ENCODE data around the gene COG2. TPM values are rescaled to one million over a fixed set of nuclear protein-coding genes. Genes with fewer than 3 reads are reported as not detected.
A peak's percentile ranks its signal among the peaks of the same experiment; 100 is the strongest.

Gene COG2
- total RNA-seq, 2 donors from 2014 or later, result 45.3 to 53.5 TPM

DNA sequence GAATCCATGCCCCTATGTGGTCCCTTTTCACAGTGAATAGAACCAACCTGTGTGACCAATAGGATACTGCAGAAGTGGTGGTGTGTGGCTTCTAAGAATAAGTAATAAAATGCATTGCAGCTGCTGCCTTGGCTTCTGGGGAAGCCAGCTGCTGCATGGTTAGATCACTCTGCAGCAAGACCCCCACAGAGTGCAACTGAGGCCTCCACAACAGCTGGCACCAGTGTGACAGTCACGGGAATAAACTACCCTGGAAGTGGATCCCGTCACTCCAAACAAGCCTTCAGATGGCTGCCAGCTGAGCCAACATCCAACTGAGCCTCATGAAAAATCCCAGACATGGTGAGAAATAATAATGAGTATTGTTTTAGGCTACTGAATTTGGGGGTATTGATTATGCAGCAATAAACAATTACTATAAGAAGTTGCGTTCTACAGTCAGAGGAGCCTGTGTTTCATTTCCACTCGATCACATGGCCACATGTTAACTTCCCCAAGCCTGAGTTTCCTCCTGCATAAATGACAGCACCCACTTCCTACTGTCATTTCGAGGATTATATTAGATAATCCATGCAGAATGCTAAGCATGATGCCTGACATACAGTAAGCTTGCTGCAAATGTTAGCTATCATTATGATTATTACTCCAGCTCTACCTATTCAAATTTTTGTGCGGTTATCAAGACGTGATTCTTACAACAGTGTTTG, 20.8 kb upstream of the COG2 start:
- DNase-seq (no peak), ATAC-seq (no peak)
- intact Hi-C loops (cut with DNase I, micrococcal nuclease), result no loop called here

DNA sequence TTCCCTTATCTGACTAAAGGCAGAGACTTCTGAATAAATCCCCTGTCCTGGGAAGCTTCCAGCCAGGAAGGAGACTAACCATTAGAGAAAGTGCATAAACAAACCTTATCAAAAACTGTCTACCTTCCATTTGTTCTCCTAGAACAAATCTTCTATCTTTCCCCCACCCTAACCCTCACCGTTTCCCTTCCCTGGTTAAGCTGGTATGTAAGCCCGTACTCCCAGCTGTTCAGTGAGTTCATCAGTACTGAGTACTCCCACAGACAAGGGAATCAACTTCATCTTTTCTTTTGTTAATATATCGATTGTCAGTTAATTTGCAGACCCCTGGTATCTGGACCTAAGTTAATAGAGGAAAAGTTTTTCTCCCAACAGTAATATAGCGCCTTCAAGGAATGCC, 20.1 kb upstream of the COG2 start:
- intact Hi-C loops (cut with DNase I, micrococcal nuclease), result no loop called here
- ATAC-seq (no peak), DNase-seq (no peak)

DNA sequence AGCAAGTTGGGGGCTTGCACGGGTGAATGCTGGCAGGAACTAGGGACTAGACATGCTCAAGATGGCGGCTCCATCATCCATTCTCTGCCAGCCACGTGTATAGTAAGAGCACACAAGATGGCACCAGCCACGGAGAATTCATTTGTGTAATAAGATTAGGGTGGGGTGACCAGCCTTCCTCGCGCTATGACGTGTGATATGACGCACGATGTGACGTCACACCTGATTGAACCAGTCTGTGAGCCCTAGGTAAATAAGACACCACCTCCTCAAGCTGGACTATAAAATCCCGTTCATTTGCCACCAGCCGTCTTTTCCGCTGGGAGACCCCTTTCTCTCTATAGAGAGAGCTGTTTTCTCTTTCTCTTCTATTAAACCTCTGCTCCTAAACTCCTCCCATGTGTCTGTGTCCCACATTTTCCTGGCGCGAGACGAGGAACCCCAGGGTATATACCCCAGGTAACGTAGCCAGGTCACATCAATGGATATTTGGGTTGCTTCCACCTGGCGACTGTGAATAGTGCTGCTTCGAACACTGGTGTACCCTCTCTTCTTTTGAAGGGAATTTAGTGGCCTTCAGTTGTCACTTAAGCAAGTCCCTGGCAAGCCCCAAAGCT, 18.1 kb upstream of the COG2 start:
- no peak for DNase-seq
- ATAC-seq, result no peak
- intact Hi-C loops (cut with DNase I, micrococcal nuclease), result no loop called here

DNA sequence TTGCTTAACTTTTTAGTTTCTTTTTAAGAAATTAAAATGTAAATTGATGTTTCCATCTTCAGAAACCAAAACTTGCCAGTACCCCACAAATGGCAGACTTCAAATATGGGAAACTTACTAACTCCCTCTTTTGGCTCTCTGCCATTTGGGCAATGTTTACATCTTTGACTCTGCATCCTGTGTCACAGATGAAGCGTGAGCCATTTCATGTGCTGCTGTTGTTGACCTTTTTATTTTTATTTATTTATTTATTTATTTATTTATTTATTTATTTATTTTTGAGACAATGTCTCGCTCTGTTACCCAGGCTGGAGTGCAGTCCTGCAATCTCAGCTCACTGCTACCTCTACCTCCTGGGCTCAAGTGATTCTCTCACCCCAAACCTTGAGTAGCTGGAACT, 16.0 kb upstream of the COG2 start:
- ATAC-seq, result no peak
- intact Hi-C loops (cut with DNase I, micrococcal nuclease), result no loop called here
- DNase-seq, result no peak

DNA sequence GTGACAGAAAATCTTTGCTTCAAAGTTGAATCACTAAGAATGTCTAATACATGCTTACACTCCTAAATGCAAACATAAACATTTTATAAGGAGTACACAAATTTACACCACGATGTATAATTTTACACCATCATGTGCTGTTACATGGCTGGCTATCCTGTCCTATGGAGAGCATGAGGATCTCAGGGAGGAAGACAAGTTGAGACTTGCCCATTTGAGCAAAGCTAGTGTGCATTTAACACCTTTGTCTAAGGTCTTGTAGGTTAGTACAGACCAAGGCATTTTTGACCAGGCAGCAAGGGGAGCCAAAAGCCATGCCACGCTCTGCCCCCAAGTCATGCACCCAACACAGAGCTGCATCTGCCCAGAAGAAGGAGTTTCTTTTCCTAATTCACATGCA, 14.5 kb upstream of the COG2 start:
- intact Hi-C loops (cut with DNase I, micrococcal nuclease), result no loop called here
- no peak for DNase-seq
- ATAC-seq, result no peak

DNA sequence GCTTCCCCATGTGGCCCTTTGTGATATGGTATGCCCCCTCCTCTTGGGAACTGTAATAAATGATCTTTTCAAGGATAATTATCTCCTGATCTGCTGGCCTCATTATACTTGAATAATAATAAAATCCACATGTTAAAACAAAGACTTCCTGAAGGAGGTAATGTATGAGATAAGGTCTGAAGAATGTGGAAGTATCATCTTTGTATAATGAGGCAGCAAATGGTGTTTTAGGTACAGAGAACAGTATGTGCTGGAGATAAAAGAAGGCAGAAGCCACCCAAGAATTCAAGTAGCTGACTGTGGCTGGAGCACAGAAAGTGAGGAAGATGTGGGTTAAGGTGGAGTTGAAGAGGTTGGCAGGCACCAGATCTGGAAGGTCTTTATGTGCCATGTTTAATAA, 12.8 kb upstream of the COG2 start:
- no peak for ATAC-seq
- intact Hi-C loops (cut with DNase I, micrococcal nuclease), result no loop called here
- DNase-seq, result no peak

DNA sequence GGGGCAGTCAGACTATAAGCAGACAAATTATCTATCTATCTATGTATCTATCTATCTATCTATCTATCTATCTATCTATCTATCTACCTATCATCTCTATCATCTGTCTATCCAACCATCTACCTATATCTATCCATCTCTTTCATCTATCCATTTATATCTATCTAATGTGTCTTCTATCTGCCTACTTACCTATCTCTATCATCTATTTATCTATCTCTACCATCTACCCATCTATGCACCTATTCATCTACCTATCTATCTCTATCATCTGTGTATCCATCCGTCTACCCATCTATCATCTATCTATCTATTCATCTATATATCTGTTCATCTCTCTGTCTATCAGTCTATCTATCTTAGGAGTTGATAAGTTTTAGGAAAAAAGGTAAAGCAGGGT, 10.8 kb upstream of the COG2 start:
- ATAC-seq (no peak), DNase-seq (no peak)
- intact Hi-C loops (cut with DNase I, micrococcal nuclease), result no loop called here

DNA sequence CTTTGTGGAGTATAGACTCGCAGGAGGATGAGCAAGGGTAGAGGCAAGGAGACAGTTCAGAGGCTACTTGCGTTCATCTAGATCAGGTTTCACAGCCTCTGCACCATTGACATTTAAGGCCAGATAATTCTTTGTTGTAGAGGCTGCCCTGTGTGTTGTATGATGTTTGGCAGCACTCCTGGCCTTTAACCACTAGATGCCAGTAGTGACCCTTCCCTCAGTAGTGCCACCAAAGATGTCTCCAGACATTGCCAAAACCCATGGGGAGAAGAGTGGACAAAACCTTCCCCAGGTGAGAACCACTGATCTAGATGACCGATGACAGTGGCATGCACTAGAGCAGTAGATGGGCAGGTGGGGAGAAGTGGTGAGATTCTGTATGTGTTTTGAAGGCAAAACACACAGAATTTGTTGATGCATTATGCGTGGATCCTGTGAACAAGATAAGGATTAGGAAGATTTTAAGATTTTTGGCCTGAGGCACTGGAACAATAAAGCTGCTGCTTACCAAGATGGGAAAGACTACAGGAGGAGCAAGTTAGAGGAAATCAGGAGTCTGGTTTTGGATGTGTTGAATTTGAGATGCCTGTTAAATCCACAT, 9.9 kb upstream of the COG2 start:
- ATAC-seq (peak; percentile 94), DNase-seq (peak in 1 of 2 donors; percentile 18)
- intact Hi-C loops (cut with DNase I, micrococcal nuclease), result no loop called here

DNA sequence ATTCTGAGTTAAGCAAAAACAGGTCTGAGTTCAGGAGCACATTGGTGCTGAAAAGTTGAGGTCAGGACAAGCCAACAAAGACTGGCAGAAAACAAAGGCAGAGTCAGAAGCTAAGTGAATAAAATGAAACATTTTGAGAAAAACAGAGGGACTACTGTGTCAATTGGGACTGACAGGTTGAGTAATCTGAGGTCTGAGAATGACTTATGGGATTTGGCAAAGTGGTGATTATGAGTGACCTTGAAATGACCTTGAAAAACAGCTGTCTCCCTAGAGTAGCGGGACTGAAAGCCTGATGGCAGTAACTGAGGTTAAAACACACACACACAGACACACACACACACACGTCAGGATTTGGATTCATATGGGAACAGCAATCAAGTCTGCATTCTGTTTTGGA, 8.8 kb upstream of the COG2 start:
- ATAC-seq (no peak), DNase-seq (no peak)
- intact Hi-C loops (cut with DNase I, micrococcal nuclease), result no loop called here

DNA sequence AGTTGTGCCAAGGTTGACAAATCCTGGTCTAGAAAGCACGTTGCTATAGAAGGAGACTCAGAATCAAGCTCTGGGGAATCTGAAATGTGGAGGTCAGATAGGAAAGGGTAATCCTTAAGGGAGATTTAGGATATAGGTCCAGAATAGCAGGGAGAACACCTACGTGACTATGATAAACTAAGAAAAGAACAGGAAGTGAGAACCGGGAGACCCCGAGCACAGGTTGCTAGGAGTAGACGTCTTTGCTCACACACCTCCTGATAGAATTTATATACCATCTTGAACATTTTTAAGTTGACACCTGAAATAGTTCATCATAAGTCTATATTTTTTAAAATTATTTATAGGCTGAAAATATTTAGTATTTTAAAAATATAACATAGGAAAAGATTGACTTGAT, 7.9 kb upstream of the COG2 start:
- ATAC-seq (no peak), DNase-seq (no peak)
- intact Hi-C loops (cut with DNase I, micrococcal nuclease), result no loop called here

DNA sequence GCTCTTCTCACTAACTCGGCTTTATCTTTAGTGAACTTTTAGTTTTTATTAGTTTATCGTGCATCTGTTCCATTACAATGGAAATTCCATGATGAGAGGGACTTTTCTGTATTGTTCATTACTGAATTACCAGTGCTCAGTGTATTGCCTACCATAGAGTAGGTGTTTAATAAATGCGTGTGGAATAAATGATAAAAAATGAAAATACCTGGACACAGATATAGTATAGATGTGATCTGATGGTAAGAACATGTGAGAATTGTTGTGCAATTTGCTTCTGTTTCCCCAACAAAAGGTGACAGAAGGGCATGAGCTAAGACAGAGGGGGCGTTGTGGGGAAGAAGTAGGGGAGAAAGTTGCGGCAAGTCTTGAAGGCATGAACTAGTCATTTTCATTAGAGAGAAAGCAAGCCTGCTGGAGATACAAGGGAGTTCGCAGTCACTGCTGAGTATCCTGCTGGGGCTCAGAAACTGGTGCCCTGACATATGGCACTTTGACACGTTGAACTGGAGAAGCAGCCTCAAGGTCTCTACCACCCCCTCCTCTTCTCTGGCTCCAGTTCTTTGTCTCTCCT, 5.6 kb upstream of the COG2 start:
- ATAC-seq (no peak), DNase-seq (no peak)
- intact Hi-C loops (cut with DNase I, micrococcal nuclease), result no loop called here

DNA sequence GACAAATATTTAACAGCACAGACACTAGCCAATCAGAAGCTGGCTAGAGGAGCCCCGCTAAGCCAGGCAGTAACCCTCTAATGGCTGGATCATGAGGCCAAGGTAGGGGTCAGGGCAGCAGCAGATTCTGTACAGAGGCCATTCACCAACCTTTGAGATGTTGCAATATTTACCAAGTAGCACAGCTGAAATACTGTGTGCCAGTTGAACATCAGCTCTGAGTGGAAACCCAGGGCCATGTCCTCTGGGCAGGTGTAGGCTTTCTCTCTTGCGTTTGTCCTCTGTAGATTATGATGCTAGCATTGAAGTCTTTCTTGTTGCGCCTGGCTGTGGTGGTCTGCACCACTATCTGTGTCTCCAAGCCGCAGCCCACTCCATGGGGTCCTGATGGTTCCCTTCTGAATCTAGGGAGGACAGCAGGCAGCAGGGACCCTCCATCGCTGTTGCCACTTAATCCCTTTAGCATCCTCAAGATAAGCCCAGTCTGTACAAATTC, 2.5 kb upstream of the COG2 start:
- intact Hi-C loops (cut with DNase I, micrococcal nuclease), result loop anchor here in 1 of 2 donors (10.0 kb wide), 1 partner anchor 115 kb away; no protein-coding TSS in a partner anchor
- no peak for ATAC-seq

DNA sequence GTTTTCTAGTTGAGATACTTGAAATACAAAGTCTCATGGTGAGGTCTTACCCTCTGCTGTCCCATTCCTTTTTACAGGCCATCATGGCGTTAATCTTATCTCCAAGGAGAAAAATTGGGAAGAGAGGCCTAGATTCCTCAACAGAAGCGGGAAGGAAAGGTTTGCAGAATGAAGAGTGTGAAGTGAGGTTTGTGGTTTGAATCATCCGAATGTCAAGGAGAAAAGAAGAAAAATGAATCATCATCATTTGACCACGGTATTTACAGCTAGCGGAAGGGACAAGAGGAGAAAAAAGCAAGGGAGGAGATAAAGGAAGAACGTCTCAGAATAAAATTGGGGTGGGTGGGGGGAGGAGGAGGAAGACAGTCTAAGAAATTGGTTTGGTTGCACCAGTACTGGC, 935 bp upstream of the COG2 start:
- intact Hi-C loops (cut with DNase I, micrococcal nuclease), result loop anchor here in 1 of 2 donors (10.0 kb wide), 1 partner anchor 113 kb away; no protein-coding TSS in a partner anchor
- ATAC-seq, result no peak
- no peak for DNase-seq

More for the DNA sequence above, 2.5 kb upstream of the COG2 start:
- no peak for DNase-seq

DNA sequence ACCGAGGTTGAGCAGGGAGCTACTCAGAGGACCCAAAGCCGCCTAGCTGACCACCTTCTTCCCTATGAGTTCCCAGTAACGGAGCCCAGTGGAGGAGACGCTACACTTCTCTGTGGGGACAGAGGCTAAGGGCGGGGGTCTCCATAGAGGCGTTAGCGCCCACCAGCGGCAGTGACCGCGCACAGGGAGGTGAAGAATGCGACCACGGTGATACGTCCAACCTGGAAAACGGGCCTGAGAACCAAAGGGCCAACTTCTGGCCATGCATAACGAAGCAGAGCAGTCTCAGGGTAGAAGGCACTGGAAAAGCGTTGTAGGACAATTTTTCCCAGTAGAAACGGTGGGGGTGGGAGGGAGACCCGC, 400 bp upstream of the COG2 start:
- intact Hi-C loops (cut with DNase I, micrococcal nuclease), result loop anchor here in 1 of 2 donors (10.0 kb wide), 1 partner anchor 113 kb away; no protein-coding TSS in a partner anchor
- peak in 1 of 2 donors; percentile 30 for DNase-seq
- ATAC-seq, result no peak

DNA sequence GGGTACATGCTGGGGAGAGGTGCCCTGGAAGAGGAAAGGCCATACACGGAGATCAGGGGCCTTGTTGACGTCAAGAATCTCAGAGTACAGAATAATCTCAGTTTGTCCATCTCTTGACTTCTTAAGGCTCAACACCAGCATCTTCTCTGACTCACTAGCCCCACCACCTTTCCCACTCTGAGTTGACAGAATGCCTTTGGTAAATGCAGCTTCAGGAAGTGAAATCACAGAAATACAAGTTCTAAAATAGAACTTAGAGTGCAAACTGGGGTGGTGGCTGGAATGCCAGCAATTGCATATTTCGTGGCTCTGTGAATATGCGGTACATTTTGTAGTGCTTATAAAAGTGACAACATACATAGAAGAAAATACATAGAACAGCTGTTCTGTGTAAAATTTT, 1.6 kb downstream of the COG2 start:
- ATAC-seq (peak; percentile 38), DNase-seq (peak in 1 of 2 donors; percentile 28)

DNA sequence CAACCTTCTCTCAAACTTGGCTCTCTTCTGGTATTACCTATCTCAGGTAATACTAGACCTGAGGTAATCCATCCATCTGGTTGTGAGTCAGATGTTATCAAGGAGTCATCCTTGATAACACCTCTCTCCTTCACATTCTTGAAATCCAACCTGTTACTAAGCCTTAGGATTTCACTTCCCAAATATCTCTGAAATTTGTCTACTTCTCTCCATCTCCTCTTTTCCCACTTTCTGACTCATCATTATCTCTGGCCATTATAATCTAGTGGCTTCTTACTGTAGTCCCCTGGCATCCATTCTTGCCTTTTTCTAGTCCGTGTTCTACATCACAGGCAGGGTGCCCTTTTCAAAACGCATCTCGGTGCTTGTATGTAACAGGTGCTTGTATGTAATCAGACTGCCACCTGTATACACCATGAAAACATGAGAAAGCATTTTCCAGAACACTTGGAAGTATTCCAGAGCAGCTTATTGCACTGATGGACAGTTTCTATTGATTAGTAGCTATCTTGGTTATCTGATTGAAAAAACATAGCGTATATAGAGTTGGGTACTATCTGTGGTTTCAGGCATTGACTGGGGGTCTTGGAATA, 4.5 kb downstream of the COG2 start:
- DNase-seq (no peak), ATAC-seq (no peak)
- intact Hi-C loops (cut with DNase I, micrococcal nuclease), result loop anchor here in 1 of 2 donors (10.0 kb wide), 1 partner anchor 108 kb away; no protein-coding TSS in a partner anchor

More for the DNA sequence above, 1.6 kb downstream of the COG2 start:
- intact Hi-C loops (cut with DNase I, micrococcal nuclease), result loop anchor here in 1 of 2 donors (10.0 kb wide), 1 partner anchor 111 kb away; no protein-coding TSS in a partner anchor

DNA sequence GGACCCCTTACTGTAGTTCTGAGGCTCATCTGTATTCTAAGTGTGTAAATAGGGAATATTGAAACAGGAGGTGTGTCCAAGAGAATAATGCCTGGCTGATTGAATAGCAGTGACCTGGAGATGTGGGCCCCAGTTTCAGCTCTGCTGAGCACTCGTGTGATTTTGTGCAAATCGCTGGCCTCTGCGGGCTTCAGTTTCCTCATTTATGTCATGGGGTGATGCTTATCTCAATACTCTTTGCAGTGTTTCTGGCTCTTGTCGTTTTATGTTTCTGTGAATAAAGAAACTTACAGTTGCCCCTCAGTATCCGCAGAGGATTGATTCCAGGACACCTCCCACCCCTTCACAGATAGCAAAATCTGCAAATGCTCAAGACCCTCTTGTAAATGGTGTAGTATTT, 5.0 kb downstream of the COG2 start:
- intact Hi-C loops (cut with DNase I, micrococcal nuclease), result loop anchor here in 1 of 2 donors (10.0 kb wide), 1 partner anchor 107 kb away; no protein-coding TSS in a partner anchor
- no peak for ATAC-seq
- no peak for DNase-seq

DNA sequence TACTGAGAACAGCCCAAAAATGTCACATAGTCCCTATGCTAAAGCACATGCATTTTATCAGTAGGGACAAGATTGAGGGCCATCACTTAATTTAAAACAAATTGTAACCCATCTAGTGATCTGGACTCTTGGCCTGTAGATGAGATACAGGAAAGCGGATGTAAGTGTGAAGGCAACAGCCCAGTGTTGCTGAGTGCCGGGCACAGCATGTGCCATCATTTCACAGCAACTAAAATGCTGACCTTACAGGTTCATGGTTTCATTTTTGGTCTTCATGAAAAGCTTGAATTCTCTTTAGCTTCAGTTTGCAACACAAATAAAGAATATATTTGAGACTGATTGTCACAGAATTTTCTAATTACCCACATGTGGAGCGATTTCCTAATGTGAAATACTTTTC, 5.8 kb downstream of the COG2 start:
- DNase-seq (no peak), ATAC-seq (no peak)
- intact Hi-C loops (cut with DNase I, micrococcal nuclease), result loop anchor here in 1 of 2 donors (10.0 kb wide), 1 partner anchor 107 kb away; no protein-coding TSS in a partner anchor

DNA sequence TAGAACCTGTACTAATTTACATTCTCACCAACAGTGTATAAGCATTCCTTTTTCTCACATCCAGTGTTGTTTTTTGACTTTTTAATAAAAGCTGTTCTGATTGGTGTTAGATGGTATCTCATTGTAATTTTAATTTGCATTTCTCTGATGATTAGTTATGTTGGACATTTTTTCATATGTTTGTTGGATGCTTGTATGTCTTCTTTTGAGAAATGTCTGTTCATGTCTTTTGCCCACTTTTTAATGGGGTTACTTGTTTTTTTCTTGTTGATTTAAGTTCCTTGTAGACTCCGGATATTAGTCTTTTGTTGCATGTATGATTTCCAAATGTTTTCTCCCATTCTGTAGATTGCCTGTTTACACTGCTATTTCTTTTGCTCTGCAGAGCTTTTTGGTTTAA, 8.0 kb downstream of the COG2 start:
- no peak for DNase-seq
- intact Hi-C loops (cut with DNase I, micrococcal nuclease), result no loop called here

More for the DNA sequence above, 8.0 kb downstream of the COG2 start:
- ATAC-seq, result no peak
